Measurements from ENCODE around the gene MTCL1.

- no peak for TF ChIP-seq CTCF (IDR thresholded peaks at IDR 0.05; ENCODE audit: low read depth, low read length, missing input control)
- TF ChIP-seq YY1 (IDR thresholded peaks at IDR 0.05) = no peak
- no peak for TF ChIP-seq HNF4G (IDR thresholded peaks at IDR 0.05)
- no peak for TF ChIP-seq SP1 (IDR thresholded peaks at IDR 0.05)
- TF ChIP-seq MAX (IDR thresholded peaks at IDR 0.05) = no peak
- TF ChIP-seq RAD21 (IDR thresholded peaks at IDR 0.05) = no peak
- no peak for TF ChIP-seq JUND (IDR thresholded peaks at IDR 0.05)
- no peak for TF ChIP-seq HNF4A (conservative IDR thresholded peaks at IDR 0.05)
- no peak for TF ChIP-seq GABPA (IDR thresholded peaks at IDR 0.05 in 1 of 2, conservative IDR thresholded peaks at IDR 0.05 in 1 of 2)
- TF ChIP-seq FOXA1 (IDR thresholded peaks at IDR 0.05) = no peak
- TF ChIP-seq ATF3 (IDR thresholded peaks at IDR 0.05) = no peak
Observed at GRCh38 chr18:8685141-8685913, 20.0 kb upstream of the MTCL1 start.
